Middle frontal gyrus (tissue), 1 donor: ENCODE results near the gene BRINP1.

Experiments
- DNase-seq: peaks from one replicate; pipeline ENCODE4 v3.0.0-alpha.2; 2015; ENCODE audit warnings: low spot score; ENCODE audit errors: extremely low spot score

The BRINP1 gene

DNA sequence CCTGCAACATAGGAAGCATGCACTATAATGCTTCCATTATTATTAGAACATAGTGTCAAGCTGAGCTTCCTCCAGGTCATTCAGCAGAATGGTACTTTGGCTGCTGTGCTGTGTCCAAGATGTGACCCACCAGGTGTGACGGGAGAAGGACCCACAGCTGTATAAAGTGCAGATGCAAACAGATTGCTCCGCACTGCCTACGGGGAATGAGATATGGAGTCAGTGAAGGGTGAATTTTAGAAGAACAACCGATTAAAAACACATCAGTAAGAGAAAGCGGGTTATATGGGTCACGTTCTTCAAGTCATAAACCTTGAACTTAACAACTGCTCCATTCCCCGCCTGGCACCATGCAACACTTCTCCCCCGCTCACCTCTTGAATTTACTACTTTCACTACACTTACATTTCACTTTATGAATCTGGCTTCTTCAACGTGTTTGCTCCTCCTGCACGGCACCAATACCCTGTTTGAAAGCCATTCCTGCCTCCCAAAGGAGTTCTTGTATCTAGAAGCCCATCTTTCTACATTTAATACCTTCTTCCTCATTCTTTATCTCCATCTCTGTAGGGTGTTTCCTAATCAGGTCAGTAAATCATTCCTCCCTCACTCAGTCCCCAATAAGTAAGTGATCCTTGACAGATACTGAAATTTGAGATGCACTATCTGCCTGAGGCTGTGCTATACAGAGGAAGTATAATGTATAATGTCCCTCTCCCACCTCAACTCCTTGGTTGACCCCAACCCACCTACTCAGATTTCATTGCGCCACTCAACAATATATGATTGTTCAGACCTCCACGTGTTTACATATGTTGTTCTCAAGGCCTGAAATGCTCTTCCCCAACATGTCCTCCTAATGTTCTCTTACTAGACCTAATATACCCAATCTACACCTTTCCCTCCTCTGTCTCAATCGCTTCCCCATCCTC, 25.9 kb downstream of the BRINP1 start:
- DNase-seq: no peak

DNA sequence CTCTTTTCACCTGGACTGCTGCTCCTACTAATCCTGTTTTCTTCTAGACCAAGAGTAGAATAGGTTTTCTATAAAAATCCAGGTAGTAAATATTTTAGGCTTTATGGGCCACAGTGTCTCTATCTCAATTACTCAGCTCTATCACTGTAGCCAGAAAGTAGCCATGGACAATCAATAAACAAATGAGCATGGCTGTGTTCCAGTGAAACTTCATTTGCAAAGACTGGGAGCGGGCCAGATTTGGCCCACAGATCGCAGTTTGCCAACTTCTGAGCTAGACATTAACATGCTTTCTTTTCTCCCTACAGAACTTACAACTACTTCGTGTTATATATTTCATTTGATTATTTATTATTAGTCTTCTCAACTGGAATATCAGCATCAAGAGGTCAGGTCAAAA, 30.2 kb downstream of the BRINP1 start:
- DNase-seq: no peak

DNA sequence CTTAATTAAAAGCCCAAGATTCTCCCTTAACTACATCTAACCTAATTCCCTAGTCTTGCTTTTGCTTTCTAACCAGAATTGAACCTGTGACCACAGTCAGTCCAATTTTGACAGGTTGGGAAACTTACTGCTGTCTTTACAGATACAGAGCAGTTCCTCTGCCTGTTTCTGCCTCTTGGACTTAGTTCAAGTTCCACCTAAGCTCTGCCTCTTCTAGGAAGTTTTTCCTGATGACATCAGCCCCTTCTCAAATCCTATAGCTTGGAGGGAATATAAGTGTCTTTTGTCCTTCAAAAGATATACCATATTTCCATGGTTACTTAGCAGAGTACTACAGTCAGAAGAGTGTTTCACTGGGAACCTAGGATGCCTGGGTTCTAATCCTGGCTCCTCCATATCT, 31.7 kb downstream of the BRINP1 start:
- no peak for DNase-seq

DNA sequence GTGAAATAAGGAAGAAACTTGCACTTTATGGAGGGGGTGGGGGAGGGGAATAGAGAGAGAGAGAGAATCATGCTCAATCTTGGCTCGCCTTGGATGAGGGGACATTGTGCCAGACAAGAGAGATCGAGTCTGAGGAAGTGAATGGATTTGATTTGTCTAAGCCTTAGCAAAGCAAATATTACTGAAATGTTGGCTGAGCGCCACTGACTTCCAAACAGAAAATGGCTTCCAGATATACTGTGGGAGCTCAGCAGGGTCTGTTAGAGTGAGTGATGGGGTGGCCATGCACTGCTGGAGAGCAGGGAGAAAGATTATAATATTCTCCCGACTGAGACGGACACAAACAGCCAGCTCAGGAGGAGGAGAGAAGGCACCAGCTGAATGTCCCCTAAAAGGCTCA, 34.5 kb downstream of the BRINP1 start:
- DNase-seq: no peak

DNA sequence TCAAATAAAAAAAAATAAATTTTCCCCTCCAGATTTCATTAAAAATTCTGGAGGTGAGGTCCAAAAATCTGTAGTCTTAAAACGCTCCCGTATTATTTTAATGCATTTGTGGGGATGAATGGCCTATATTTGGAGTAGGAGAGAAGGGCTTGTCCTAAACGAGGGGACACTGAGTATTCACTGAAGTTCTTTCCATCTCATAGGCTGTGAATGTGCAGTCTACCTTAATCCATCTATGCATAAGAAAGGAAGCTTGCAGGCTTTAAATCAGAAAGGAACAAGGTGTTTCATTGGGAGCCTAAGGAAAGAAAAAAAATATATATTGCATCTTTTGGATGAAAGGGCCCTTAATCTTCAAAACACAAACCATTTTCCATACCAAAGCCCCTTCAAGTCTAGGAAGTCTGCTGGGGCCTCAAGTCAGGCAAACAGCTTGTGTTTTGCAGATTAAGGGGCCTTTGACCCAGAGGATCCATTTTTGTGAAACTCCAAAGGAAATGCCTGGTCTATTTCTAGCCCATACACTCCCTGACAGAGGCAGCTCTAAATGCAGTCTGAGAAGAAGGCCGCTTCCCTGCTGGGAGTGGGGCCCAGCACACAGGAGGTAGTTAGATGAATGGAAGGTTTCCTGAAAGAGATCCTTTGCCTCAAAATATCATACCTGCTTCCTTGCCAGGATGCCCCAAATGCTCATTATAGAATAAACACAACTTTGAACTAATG, 35.6 kb downstream of the BRINP1 start:
- no peak for DNase-seq

DNA sequence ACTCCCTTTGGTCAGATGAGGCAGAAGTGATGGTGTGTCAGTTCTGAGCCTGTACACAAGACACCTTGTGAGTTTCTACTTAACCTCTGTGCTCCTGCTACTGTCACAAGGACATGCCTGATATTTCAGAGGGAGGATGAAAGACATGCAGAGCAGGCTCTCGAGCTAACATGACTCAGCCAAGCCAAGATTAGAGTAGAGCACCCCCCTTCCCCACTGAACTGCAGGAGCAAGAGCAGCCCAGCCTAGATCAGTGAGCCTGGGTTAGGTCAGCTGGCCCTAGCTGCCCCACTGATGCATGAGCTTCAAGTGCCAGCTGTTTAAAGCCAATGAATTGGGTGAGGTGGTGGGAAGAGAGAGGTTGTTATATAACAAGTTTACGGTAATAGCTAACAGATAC, 36.7 kb downstream of the BRINP1 start:
- no peak for DNase-seq

DNA sequence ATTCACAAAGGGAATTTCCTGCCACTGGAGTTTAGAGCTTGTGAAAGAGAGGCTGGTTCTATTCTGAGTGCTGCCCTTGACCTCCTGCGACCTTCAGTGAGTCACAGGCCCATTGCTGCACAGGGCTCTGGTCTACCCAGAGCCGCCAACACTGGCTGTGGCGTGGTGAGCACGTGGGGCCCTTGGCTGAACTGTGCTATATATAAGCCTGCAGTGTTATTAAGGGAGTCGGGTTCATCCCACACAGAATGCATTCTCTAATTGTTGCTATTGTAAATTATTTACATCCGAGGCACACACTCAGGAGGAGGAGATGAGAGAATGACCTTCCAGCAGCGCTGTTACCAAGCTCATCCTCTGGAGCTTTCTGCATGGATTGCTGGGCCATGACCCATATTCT, 47.1 kb downstream of the BRINP1 start:
- DNase-seq: no peak

DNA sequence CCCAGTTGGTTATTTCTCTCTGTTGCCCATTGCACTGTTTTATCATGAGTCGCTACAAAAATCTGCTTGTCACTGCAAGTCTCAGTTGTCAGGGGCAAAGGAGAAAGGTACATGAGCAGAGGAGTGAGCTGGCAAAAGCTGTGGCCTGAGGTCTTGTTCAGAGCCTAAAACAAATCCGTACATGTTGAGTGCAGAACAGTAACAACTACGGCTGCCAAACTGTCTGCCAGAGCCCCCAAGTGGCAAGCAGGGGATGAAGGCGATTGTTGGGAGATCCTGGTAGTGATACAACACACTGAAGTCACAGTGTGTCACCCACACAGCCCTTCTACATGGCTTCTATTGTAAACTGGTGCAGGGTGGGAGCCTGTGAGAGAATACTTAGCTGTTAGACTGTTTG, 50.9 kb downstream of the BRINP1 start:
- no peak for DNase-seq

DNA sequence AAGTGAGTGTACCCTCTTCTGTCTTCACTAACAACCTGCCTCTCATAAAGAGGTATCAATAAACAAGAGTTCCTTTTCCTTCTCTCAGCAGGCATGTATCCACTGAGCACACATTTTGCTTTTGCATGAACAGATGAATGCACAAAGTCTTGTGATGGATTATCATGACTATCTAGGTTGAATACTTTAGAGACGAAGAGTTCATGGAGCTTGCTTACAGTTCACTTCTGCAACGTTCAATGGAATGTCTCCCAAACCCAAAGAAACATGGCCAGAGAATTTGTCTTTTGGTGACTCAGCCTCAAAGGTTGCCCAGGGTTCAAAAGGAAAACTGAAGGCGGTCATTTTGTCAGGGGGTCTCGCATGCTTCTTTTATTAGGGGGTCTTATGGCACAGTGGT, 55.4 kb downstream of the BRINP1 start:
- no peak for DNase-seq

DNA sequence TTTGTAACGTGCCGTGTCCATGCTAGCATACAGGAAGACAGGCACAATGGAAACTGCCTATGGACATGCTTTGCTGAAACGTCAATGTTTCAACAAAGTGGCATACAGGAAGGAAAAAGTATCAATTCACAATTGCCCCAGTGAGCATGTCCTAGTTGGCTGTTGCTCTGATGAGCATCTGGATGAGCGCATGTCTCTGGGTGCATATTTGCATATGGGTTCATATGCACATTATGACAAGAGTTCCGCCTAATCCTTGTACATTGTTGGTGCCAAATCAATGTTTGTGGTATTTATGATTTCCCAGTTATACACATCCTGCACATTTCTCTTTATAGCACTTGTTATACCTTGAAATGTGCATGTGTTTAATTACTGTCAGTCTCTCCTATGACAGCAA, 58.5 kb downstream of the BRINP1 start:
- DNase-seq: no peak

DNA sequence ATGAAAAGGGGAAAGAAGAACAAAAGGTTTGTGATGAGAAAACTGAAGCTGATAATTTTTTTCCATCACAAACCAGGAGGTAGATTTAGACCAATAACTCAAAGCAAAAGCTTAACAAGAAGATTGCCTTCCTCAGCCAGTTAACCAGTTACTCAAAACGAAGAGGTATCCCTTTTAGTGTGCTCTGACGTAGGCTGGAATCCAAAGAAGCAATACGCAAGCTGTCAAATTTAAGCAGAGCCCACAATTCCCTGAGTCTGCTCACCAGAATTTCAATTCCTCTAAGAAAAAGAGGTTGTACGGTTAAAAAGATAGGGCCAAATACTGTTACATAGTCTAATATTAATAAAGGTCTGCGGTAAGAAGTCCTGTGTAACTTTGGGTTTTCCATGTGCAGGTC, 61.8 kb downstream of the BRINP1 start:
- DNase-seq: no peak

DNA sequence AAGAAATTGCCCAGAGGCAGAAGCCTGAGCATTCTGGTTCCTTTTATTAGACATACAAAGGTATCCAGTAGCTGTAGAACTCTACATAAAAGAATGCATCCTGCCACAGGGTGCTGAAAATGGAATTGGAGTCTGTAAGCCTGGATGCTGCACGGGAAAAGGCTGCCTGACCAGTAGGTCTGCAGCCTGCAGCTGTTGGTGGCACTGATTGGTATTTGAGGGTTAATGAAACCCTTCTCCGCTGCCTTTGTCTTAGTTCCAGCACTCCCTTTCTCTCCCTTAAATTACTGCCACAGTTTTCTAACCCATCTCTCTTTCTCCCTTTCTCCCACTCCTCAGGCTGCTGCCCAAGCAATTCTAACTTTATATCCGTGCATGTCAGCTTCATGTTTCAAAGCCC, 64.7 kb downstream of the BRINP1 start:
- no peak for DNase-seq

DNA sequence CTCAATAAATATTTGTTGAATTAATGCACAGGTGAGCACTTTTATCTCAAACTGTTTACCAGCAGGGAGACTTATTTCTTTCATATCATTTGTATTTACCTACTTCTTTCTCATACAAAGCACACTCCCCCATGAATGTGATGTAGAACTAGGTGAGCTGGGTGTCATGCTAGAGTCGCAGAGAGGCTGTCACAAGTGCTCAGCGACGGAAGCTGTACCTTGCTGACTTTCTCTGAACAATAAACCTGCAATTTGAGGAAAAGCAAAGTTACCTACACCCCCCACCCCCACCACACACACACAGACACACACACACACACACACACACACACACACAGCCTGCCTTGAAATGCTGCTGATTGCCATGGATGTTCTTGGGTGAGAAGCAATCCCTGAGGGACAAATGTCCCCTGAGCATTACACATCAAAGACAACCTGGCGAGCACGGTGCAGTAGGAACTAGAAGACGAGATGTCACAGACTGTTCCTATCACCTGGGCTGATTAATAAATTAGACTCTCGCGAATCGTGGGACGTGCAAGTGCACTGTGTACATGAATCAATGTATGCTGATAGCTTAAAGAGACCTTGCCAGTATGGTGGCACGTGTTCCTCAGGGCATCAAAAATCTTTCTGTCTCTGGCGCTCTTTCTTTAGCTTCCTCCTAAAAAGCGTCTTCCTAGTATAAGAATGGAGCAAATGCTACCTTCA, 66.1 kb downstream of the BRINP1 start:
- DNase-seq: no peak

DNA sequence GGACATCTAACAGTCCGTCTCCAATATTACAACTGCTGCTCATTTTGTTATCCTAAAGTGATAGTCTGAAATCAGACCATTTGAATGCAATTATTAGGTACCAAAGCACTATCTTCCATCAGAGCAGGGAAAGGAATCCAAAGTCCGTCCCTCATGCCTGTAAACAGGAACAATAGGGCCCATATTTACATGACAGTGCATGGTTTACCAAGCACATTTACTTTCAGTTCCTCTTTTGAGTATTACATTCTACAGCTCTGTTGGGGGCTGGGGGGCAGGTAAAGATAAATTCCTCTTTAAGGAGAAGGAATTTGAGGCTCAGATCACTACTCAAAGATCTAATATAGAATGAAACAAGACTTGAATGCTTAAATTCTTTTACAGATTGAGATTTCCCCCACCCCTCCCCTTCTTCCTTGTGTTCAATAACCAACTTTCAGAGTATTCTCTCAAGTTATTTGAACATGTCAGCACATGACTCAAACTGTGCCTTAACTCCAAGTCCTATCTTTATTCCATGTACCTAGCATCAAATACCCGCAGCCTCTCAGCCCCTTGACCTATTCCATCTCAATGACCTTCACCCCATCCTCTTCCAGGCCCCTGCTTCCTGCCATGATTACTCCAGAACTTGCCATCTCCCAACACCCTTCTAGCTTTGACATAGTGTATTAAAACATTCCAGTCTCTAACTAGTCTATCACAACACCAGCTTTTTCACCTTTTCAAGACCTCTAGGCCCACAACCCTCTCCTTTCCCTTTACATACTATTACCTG, 71.0 kb downstream of the BRINP1 start:
- no peak for DNase-seq

DNA sequence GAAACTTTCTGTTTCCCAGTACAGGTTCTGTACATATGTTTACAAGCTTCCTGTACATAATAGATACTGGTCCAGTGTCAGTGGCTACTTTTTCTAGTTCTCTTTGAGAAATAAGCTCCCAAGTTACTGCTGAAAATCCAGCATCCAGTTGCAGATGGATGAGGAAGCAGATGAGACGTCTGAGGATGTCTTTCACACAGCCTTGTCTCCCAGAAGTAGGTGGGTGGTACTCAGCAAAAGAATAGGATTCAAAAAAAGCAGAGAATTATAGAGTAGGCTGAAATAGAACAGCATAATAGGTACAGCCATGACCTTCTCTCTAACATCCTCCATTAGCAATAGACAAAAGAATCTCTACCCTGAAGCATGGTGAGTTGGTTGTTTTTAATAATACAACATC, 77.7 kb downstream of the BRINP1 start:
- DNase-seq: no peak

DNA sequence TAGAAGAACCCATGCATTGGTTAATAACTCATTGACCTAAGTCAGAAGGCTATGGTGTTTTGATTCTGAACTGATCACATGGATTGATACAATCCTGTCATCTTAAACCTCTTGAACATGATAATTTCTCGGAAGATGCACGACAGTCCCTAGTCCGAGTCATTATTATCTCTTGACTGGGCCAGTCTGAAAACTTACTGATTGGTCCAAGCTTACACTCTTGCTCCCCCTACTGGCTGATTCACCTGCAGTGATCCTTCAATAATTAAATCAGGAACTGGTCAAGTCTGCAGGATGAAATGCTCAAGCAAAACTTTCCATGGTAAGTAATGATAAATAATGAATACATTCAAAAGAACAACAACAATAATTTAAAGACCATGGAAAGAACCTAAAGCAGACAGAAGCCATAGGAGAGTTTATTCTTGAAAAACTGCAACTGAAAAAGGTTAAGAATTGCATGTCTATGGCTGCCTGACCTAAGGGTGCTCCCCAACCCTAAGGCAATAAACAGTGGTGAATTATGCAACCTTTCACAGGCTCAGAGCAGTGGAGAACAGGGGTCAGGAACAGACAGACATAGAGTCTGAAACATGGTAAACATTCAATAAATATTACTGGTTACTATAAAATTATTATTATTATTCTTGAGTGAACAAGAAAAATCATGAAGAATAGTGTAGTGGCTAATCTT, 79.3 kb downstream of the BRINP1 start:
- no peak for DNase-seq

DNA sequence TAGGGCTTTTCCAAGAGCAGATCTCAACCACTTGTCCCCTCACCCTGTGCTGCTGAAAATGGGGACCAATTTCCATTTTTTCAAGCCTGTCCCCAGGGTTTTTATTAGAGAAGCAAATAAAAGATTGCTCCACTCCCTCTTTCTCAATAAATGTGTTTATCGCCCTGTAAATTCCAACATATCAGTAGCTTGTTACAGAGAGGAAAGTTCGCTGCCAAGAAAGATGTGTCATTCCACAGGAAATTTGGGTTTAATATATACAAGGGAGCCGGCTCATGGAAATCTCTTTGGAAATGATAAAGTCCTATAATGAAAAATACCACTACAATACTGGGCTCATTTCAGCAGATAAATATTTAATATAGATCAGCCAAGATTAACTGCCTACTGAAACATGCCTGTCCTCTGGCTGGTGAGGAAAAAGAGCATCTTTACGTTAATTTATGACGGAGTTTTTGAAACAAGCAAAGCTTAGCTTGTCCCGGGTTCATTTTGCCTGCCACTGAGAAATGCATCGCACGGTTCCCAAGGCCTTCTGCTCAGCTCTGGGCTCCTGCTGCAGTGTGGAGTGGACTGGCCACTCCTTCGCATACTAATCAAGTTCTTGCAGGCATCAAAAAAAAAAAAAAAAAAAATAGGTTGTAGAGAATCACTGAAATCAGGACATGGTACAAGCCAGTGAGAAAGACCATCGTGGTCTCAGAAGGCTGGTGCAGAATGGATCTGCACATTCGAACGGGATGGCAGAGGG, 84.5 kb downstream of the BRINP1 start:
- no peak for DNase-seq

DNA sequence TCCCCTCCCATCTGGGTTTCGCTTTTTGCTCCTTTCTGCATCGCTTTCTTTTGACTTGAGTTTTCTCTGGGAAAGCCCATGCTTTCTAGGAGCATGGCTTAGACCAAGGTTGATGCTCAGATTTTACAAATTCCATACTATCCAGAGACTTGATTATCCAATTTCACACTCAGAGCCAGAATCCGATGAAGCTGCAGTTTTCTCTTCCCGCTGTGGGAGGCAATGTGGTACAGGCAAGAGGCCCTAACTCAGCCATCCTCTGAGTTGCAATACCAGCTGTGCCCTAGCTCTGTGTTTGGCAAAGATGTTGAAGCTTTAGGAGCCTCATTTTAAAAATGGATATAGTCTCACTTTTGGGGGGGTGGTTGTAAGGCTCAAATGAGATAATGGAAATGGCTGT, 85.1 kb downstream of the BRINP1 start:
- DNase-seq: no peak

DNA sequence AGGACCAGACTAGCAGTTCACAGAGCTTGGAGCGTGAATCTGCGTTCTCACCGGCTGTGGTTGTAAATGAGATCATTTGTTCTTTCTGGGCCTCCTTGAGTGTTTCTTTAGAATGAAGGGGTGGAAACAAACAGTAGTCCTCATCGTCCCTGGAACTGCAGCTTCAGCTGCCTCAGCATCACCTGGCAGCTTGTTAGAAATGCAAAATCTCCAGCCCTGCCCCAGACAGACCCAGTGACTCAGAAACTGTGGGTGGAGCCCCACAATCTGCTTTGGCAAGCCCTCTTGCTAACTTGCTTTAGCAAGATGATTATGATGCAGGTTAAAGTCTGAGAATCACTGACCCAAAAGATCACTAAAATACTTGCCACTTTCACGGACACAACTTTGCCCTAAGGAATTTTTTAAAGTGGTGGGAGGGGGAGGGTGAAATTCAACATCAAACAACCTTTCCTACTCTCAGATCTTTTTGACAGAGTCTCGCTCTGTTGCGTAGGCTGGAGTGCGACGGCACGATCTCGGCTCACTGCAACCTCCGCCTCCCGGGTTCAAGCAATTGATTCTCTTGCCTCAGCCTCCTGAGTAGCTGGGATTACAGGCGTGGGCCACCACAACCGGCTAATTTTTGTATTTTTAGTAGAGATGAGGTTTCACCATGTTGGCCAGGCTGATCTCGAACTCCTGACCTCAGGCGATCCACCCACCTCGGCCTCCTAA, 86.0 kb downstream of the BRINP1 start:
- peak; percentile 39 for DNase-seq
